HL-60 (cell line): ENCODE results near the gene SMIM26.

Experiments
- POLR2AphosphoS5 ChIP-seq: IDR thresholded peaks from 2 replicates; pipeline ENCODE4 v1.6.1; 2012; ENCODE audit warnings: low read depth
- TF ChIP-seq, protein P1 (sequence below): IDR thresholded peaks from one replicate; pipeline ENCODE4 v1.5.1; 2011; ENCODE audit warnings: low read length, control low read depth, inconsistent platforms; ENCODE audit not compliant: insufficient read depth
- TF ChIP-seq, protein P2 (sequence below): IDR thresholded peaks from 2 replicates; pipeline ENCODE4 v1.6.1; 2012; ENCODE audit warnings: low read depth; ENCODE audit not compliant: insufficient replicate concordance

DNA sequence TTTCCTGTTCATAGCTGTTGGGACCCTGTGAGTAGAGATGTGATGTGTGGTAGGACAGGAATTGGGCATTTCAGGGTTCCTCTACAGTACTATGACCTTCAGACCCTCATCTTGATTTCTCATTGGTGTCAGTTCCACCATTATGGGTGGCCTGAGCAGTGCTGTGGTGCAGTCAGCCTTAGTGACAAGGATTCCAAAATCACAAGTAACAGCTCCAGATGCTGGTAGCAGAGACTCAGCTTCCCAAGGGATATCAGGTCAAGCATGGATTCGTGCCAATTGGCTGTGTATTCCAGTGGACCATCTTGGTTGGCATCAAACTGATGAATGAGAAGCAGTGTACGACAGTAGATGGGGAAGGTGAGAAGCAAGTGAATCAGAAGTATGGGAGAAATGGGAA, 3.8 kb downstream of the SMIM26 start:
- TF ChIP-seq, protein P1, sequence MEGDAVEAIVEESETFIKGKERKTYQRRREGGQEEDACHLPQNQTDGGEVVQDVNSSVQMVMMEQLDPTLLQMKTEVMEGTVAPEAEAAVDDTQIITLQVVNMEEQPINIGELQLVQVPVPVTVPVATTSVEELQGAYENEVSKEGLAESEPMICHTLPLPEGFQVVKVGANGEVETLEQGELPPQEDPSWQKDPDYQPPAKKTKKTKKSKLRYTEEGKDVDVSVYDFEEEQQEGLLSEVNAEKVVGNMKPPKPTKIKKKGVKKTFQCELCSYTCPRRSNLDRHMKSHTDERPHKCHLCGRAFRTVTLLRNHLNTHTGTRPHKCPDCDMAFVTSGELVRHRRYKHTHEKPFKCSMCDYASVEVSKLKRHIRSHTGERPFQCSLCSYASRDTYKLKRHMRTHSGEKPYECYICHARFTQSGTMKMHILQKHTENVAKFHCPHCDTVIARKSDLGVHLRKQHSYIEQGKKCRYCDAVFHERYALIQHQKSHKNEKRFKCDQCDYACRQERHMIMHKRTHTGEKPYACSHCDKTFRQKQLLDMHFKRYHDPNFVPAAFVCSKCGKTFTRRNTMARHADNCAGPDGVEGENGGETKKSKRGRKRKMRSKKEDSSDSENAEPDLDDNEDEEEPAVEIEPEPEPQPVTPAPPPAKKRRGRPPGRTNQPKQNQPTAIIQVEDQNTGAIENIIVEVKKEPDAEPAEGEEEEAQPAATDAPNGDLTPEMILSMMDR, result no peak
- no peak for TF ChIP-seq POLR2AphosphoS5
- TF ChIP-seq, protein P2, sequence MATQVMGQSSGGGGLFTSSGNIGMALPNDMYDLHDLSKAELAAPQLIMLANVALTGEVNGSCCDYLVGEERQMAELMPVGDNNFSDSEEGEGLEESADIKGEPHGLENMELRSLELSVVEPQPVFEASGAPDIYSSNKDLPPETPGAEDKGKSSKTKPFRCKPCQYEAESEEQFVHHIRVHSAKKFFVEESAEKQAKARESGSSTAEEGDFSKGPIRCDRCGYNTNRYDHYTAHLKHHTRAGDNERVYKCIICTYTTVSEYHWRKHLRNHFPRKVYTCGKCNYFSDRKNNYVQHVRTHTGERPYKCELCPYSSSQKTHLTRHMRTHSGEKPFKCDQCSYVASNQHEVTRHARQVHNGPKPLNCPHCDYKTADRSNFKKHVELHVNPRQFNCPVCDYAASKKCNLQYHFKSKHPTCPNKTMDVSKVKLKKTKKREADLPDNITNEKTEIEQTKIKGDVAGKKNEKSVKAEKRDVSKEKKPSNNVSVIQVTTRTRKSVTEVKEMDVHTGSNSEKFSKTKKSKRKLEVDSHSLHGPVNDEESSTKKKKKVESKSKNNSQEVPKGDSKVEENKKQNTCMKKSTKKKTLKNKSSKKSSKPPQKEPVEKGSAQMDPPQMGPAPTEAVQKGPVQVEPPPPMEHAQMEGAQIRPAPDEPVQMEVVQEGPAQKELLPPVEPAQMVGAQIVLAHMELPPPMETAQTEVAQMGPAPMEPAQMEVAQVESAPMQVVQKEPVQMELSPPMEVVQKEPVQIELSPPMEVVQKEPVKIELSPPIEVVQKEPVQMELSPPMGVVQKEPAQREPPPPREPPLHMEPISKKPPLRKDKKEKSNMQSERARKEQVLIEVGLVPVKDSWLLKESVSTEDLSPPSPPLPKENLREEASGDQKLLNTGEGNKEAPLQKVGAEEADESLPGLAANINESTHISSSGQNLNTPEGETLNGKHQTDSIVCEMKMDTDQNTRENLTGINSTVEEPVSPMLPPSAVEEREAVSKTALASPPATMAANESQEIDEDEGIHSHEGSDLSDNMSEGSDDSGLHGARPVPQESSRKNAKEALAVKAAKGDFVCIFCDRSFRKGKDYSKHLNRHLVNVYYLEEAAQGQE, result no peak
